Activated naive CD8-positive, alpha-beta T cell treated with anti-CD3 and anti-CD28 coated beads, Interleukin-2, amount 50 U/mL, for 24 hours (primary cell): ENCODE measurements around the gene C5orf63.
"Not testable (repeated sequence)": the region's sequence is repeated elsewhere in the genome, so short reads cannot be mapped to it uniquely, and the experiment has no call there.

Source experiments
- ATAC-seq: fragments of 150-1000 bp; cut with Tn5 transposase; one replicate; pipeline ENCODE4 v1.10.0; 2021
- DNase-seq: peaks from one replicate; pipeline ENCODE4 v3.0.0; 2021
- H3K27ac Mint-ChIP-seq: one replicate; pipeline ENCODE4 v1.8.0; 2021; ENCODE audit warnings: mild to moderate bottlenecking, mixed read lengths
- H3K27me3 Mint-ChIP-seq: one replicate; pipeline ENCODE4 v1.8.0; 2021; ENCODE audit warnings: mixed read lengths
- H3K36me3 Mint-ChIP-seq: one replicate; pipeline ENCODE4 v1.8.0; 2021; ENCODE audit warnings: low read depth, mixed read lengths
- H3K4me1 Mint-ChIP-seq: one replicate; pipeline ENCODE4 v1.8.0; 2021; ENCODE audit warnings: mixed read lengths
- H3K4me3 Mint-ChIP-seq: one replicate; pipeline ENCODE4 v1.8.0; 2021; ENCODE audit warnings: mild to moderate bottlenecking, moderate library complexity, mixed read lengths
- H3K9me3 Mint-ChIP-seq: one replicate; pipeline ENCODE4 v1.8.0; 2021; ENCODE audit warnings: mixed read lengths

The C5orf63 gene

GRCh38 chr5:127030259-127031146 is 42.8 kb downstream of the C5orf63 start, which contains the start of gene MARCHF3:
TSS of gene MARCHF3 (minus strand) at chr5:127030558. CDS start at chr5:126918171, 112,387 bp downstream.
- ATAC-seq (peak; percentile 99), DNase-seq (peak; percentile 94)
- H3K4me3 Mint-ChIP-seq: peak within 1 kb of the TSS; percentile 84
- H3K27me3 Mint-ChIP-seq: peaks cover 18% of the 10 kb centered on the region
- H3K36me3 Mint-ChIP-seq: no peaks in the 10 kb centered on the region
- no peaks in the 10 kb centered on the region for H3K9me3 Mint-ChIP-seq
- H3K4me1 Mint-ChIP-seq: peaks cover 21% of the 10 kb centered on the region
- peak within 1 kb of the TSS; percentile 60 for H3K27ac Mint-ChIP-seq

GRCh38 chr5:127029581-127030258 is 43.6 kb downstream of the C5orf63 start:
- peak overlapping the region; percentile 84 for H3K4me3 Mint-ChIP-seq
- ATAC-seq (peak; percentile 10), DNase-seq (peak; percentile 50)
- H3K36me3 Mint-ChIP-seq: no peaks in the 10 kb centered on the region
- H3K4me1 Mint-ChIP-seq: peaks cover 23% of the 10 kb centered on the region
- no peaks in the 10 kb centered on the region for H3K9me3 Mint-ChIP-seq
- peak overlapping the region; percentile 60 for H3K27ac Mint-ChIP-seq
- H3K27me3 Mint-ChIP-seq: peaks cover 18% of the 10 kb centered on the region

GRCh38 chr5:127028822-127029457 is 44.4 kb downstream of the C5orf63 start:
- DNase-seq: peak; percentile 8
- Mint-ChIP-seq H3K4me3 (peak overlapping the region; percentile 84), H3K27me3 (peaks cover 18% of the 10 kb centered on the region), H3K27ac (peak overlapping the region; percentile 60), H3K4me1 (peaks cover 24% of the 10 kb centered on the region), H3K36me3 (no peaks in the 10 kb centered on the region), H3K9me3 (no peaks in the 10 kb centered on the region)
- no peak for ATAC-seq

- Mint-ChIP-seq H3K27me3 (peaks cover 14% of the 10 kb centered on the region), H3K4me3 (no peak overlapping the region), H3K27ac (no peak overlapping the region), H3K36me3 (no peaks in the 10 kb centered on the region), H3K9me3 (no peaks in the 10 kb centered on the region), H3K4me1 (peaks cover 27% of the 10 kb centered on the region)
- DNase-seq (no peak), ATAC-seq (no peak)
Measured at GRCh38 chr5:127027539-127027938, 45.8 kb downstream of the C5orf63 start.

- H3K27me3 Mint-ChIP-seq: peaks cover 7% of the 10 kb centered on the region
- no peaks in the 10 kb centered on the region for H3K36me3 Mint-ChIP-seq
- DNase-seq: no peak
- H3K4me1 Mint-ChIP-seq: peaks cover 20% of the 10 kb centered on the region
- no peak for ATAC-seq
- H3K27ac Mint-ChIP-seq: no peak overlapping the region
- H3K4me3 Mint-ChIP-seq: no peak overlapping the region
- H3K9me3 Mint-ChIP-seq: no peaks in the 10 kb centered on the region
Measured at GRCh38 chr5:127026166-127026565, 47.1 kb downstream of the C5orf63 start.

- no peaks in the 10 kb centered on the region for H3K36me3 Mint-ChIP-seq
- H3K27me3 Mint-ChIP-seq: peaks cover 7% of the 10 kb centered on the region
- DNase-seq (no peak), ATAC-seq (no peak)
- peaks cover 20% of the 10 kb centered on the region for H3K4me1 Mint-ChIP-seq
- H3K9me3 Mint-ChIP-seq: no peaks in the 10 kb centered on the region
- H3K27ac Mint-ChIP-seq: no peak overlapping the region
- no peak overlapping the region for H3K4me3 Mint-ChIP-seq
Measured at GRCh38 chr5:127025467-127025866, 47.8 kb downstream of the C5orf63 start.

- Mint-ChIP-seq H3K4me1 (peaks cover 22% of the 10 kb centered on the region), H3K27ac (no peak overlapping the region), H3K27me3 (peaks cover 7% of the 10 kb centered on the region), H3K9me3 (no peaks in the 10 kb centered on the region), H3K4me3 (no peak overlapping the region), H3K36me3 (no peaks in the 10 kb centered on the region)
- no peak for ATAC-seq
- no peak for DNase-seq
Measured at GRCh38 chr5:127024821-127025220, 48.5 kb downstream of the C5orf63 start.

GRCh38 chr5:127023552-127024191 is 49.6 kb downstream of the C5orf63 start:
- not testable (repeated sequence) for H3K27ac Mint-ChIP-seq, H3K27me3 Mint-ChIP-seq, H3K4me3 Mint-ChIP-seq, DNase-seq, H3K36me3 Mint-ChIP-seq, H3K9me3 Mint-ChIP-seq
- ATAC-seq: peak; percentile 71
- peaks cover 16% of the 10 kb centered on the region for H3K4me1 Mint-ChIP-seq

- H3K9me3 Mint-ChIP-seq: no peaks in the 10 kb centered on the region
- H3K4me1 Mint-ChIP-seq: peaks cover 14% of the 10 kb centered on the region
- H3K27me3 Mint-ChIP-seq: no peaks in the 10 kb centered on the region
- no peaks in the 10 kb centered on the region for H3K36me3 Mint-ChIP-seq
- no peak overlapping the region for H3K27ac Mint-ChIP-seq
- DNase-seq: no peak
- H3K4me3 Mint-ChIP-seq: no peak overlapping the region
- no peak for ATAC-seq
Measured at GRCh38 chr5:127022846-127023245, 50.5 kb downstream of the C5orf63 start.

GRCh38 chr5:127019928-127020327 is 53.4 kb downstream of the C5orf63 start:
- no peak for DNase-seq
- H3K4me3 Mint-ChIP-seq: no peak overlapping the region
- no peak overlapping the region for H3K27ac Mint-ChIP-seq
- no peak for ATAC-seq
- peaks cover 13% of the 10 kb centered on the region for H3K4me1 Mint-ChIP-seq
- H3K27me3 Mint-ChIP-seq: no peaks in the 10 kb centered on the region
- H3K36me3 Mint-ChIP-seq: peaks cover 2% of the 10 kb centered on the region
- H3K9me3 Mint-ChIP-seq: peaks cover 3% of the 10 kb centered on the region

GRCh38 chr5:127016722-127017121 is 56.6 kb downstream of the C5orf63 start:
- not testable (repeated sequence) for ATAC-seq, H3K9me3 Mint-ChIP-seq, H3K27me3 Mint-ChIP-seq, H3K4me3 Mint-ChIP-seq, H3K27ac Mint-ChIP-seq, DNase-seq, H3K36me3 Mint-ChIP-seq
- peaks cover 33% of the 10 kb centered on the region for H3K4me1 Mint-ChIP-seq

GRCh38 chr5:127015716-127016115 is 57.6 kb downstream of the C5orf63 start:
- Mint-ChIP-seq H3K36me3 (peaks cover 2% of the 10 kb centered on the region), H3K9me3 (peaks cover 3% of the 10 kb centered on the region), H3K4me3 (no peak overlapping the region), H3K4me1 (peaks cover 37% of the 10 kb centered on the region), H3K27ac (no peak overlapping the region), H3K27me3 (no peaks in the 10 kb centered on the region)
- ATAC-seq: no peak
- DNase-seq: no peak

- Mint-ChIP-seq H3K36me3 (peaks cover 2% of the 10 kb centered on the region), H3K27me3 (no peaks in the 10 kb centered on the region), H3K27ac (no peak overlapping the region), H3K4me3 (no peak overlapping the region), H3K4me1 (peaks cover 39% of the 10 kb centered on the region), H3K9me3 (peaks cover 8% of the 10 kb centered on the region)
- no peak for DNase-seq
- ATAC-seq: no peak
Measured at GRCh38 chr5:127014573-127014972, 58.7 kb downstream of the C5orf63 start.

GRCh38 chr5:127013407-127013806 is 59.9 kb downstream of the C5orf63 start:
- H3K27me3 Mint-ChIP-seq: no peaks in the 10 kb centered on the region
- peaks cover 2% of the 10 kb centered on the region for H3K36me3 Mint-ChIP-seq
- H3K4me3 Mint-ChIP-seq: no peak overlapping the region
- DNase-seq: no peak
- peaks cover 40% of the 10 kb centered on the region for H3K4me1 Mint-ChIP-seq
- ATAC-seq: no peak
- H3K9me3 Mint-ChIP-seq: peaks cover 8% of the 10 kb centered on the region
- no peak overlapping the region for H3K27ac Mint-ChIP-seq
